ENCODE data around the gene FOXP1.

Gene FOXP1

GRCh38 chr3:71238355-71238757, 345.2 kb downstream of the FOXP1 start:
- no peak for DNase-seq (ENCODE audit: low read depth)

DNA sequence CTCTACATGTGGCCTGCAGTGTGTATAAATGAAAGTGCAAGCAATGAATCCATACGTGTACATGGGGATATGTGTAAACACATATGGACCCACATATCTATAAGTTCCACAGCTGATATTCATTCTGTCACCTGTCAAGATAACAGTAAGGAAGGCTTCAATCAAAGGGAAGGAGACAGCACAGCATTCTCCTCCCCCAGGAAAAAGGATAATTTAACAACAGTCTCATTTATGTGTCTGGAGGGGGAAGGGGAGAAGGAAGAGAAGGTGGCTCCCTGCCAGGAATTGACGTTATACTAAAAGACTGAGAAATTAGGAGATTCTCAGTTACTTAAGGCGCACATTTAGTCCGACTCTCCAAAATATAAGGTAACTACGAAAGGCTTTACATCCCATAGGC, 345.9 kb downstream of the FOXP1 start:
- DNase-seq (ENCODE audit: low read depth): no peak

- DNase-seq (ENCODE audit: low read depth): no peak
These were observed 347.7 kb downstream of the FOXP1 start for GRCh38 chr3:71235846-71236245.

DNA sequence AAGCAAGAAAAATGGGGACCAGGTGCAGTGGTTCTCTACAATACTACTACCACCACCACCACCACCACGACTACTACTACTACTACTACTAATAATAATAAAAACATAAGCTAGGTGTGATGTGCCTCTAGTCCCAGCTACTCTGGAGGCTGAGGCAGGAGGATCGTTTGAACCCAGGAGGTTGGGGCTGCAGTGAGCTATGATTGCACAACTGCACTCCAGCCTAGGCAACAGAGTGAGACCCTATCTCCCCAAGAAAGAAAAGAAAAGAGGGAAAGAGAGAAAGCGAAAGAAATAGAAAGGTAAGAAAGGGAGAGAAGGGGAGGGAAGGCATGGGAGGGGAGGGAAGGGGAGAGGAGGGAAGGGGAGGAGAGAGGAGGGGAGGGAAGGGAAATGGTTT, 350.6 kb downstream of the FOXP1 start:
- no peak for DNase-seq (ENCODE audit: low read depth)

- DNase-seq (ENCODE audit: low read depth): no peak
These were observed 351.3 kb downstream of the FOXP1 start for GRCh38 chr3:71232175-71232679.

- DNase-seq (ENCODE audit: low read depth): no peak
These were observed 351.8 kb downstream of the FOXP1 start for GRCh38 chr3:71231680-71232079.

DNA sequence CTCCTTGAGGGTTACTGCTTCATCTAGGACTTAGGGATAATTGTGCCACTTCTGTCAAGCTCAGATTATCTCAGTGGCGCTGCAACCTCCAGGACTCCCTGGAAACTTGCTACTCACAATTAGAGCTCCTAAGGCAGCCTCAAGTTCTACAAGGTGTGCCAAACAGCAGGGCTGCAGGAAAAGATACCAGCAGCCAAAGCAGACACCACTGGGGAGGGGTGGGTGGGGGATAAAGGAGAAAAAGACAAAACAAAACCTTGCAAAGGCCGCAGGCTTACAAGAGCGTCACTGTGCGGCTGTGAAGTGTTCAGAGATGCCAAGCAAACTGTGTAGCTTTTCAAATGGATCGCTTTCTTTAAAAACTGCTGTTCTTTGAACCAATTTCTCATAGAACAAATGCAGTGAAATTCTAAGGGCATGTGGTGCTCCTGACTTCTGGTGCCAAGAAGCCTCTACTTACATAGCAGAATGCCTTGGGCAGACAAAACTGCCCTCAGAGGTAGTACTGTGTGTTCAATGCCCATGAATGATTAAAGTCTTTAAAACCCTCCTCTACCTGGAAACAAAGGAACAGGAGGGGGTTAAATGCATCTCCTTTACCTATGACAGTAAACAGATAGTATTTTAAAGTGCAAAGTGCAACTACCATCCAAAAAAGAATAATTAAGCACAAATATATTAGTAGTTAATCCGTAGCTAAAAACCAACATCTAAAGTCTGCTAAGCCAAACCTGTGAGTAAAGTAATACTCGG, 353.4 kb downstream of the FOXP1 start:
- DNase-seq (ENCODE audit: low read depth): no peak

DNA sequence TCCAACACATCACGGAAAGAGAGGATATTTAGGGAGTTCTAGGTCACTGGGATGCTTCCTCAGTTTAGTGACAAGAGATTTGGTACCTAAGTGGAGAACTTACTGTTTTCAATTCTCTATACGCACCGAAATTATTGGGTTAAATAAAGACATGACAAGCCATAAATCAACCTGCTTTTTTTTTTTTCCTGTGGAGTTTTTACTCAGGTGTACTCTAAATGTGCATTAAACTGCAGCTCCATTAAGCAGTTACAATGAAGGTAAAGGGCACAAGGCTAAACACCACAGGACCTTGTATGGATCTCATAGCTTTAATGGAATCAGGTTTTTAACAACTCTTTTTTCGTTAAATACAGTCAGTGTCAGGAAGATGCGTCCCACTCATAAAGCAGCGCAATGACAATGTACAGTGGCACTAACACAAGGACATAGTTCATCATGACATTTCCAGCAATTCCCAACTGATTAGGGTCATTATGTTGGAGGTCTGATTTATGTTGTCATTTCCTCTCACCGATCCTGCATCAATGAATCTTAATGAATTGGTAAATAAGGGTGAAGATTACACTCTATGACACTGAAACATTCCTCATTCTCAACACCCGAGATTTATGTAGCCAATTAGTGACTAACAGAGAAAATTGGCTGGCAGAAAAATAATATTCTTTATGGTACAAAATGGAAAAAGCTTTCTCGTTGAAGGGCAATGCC, 355.2 kb downstream of the FOXP1 start:
- no peak for DNase-seq (ENCODE audit: low read depth)

DNA sequence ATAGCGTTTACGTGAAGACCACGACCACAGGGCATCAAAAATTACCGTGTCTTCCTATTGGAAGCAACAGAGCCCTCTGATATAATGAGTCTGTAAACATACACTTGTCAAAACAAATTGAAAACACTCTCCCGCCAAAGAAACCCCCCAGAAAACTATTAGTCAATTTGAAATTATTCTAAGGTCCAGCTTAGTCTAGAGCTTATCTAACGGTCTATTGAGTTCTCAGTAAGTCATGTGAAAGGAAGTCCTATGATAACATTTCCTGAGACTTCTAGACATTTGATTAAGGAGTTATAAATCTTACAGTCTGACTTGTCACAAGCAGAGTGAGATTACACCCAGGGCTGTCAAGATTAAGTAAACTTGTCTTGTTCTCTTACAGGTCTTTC, 356.3 kb downstream of the FOXP1 start:
- no peak for DNase-seq (ENCODE audit: low read depth)

DNA sequence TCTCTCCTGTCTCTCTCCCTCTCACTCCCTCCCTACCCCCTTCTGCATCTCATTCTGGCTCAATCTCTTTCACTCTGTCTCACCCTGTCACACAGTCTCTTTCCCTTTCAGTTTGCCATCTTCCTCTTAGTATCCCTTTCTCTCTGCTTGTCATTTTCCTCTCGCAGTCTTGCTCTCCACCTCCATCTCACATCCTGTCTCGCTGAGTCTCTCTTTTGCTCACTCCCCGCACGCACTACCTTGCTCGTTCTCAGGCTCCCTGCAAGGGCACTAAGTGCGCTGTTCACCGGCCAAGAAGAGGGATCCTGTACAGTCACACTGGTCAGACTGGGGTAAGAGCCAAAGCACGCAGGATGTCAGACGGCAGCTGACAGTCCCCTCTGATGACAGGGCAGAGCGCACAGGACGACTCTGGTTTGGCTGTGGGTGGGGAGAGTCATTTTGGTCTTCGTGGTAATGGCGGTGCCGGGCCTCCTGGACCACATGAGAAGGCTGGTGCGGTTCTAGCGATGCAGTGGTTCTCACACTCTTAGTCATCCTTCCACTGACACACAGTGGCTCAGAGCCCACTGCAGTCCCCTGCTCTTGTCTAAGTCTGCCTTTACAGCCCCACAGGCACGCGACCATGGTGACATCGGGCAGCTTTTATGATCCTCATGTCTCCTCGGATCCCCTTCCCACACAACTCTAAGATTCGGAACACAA, 356.8 kb downstream of the FOXP1 start:
- DNase-seq (ENCODE audit: low read depth): no peak

GRCh38 chr3:71225951-71226564, 357.5 kb downstream of the FOXP1 start:
- no peak for DNase-seq (ENCODE audit: low read depth)

DNA sequence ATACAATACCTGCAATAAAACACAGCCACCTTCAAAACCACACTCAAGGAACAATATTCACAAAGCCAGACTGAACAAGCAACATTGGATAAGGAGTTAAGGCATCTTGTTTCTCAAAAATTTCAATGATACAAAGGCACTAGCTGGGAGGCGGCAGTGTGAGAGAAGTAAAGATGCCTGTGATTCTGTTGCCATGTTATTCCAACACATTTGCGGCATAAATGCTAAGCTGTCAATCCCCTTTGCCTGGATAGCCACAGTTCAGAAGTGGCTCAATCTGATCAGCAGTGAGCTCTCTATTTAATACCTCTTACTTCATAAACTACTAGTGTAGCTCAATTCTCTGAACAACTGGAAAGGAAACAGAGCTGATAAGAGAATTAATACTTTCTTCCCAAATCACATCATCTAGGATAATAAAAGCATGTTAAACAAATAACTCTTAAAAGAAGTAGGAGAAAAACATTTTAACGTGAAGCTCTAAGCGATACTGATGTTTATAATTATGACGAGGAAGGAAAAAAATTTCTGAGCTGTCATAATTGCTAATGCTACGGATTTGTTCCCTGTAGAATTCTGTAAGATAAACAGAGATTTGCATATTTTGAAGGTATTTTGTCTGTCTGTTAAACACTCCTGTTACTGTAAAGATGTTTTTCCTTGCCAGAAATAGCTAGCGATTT, 358.4 kb downstream of the FOXP1 start:
- no peak for DNase-seq (ENCODE audit: low read depth)

- DNase-seq (ENCODE audit: low read depth): no peak
These were observed 363.5 kb downstream of the FOXP1 start for GRCh38 chr3:71219744-71220638.

- no peak for DNase-seq (ENCODE audit: low read depth)
These were observed 365.0 kb downstream of the FOXP1 start for GRCh38 chr3:71218508-71218907.

DNA sequence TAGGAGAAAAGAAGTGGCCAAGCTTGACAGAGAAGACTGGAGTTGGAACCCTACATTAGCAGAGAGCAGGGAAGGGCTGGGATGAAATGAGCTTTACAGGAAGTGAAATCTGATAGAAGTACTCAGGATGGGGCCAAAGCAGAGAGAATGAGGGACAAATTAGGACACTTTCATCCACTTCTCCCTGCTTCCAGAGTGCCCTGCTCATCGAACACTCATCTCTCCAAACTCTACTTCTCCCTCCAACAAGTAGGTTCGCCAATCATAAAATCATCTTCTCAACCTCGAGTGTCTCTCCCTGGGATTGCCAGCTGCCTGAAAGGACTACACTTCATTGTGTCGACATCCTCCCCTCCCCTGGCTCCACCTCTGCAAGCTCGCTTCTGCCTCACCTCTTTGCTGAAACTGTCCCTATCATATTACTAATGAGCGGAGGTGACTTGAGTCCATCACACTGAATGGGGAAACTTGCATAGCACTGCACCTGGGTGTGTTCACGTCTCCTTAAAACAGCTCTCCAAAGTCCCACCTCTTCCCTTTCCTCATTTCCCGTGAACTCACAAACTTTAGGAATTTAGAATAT, 365.8 kb downstream of the FOXP1 start:
- no peak for DNase-seq (ENCODE audit: low read depth)

DNA sequence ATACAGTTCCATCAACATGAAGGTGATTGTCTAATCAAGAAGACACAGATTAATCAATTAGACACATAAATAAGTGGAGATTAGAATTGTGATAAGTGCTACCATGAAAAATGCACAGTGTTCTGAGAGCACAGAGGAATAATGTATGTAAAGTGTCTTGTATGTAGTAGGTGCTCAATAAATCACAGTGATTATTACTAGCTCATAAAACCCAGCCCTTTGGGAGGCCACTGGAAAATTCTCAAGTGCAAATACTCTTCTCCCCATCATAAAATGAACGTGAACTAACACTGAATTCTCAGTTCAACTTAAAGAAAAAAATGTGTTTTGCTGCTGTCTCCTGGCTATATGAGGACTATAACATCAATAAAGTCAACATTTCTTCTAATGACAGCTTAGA, 368.2 kb downstream of the FOXP1 start:
- no peak for DNase-seq (ENCODE audit: low read depth)

DNA sequence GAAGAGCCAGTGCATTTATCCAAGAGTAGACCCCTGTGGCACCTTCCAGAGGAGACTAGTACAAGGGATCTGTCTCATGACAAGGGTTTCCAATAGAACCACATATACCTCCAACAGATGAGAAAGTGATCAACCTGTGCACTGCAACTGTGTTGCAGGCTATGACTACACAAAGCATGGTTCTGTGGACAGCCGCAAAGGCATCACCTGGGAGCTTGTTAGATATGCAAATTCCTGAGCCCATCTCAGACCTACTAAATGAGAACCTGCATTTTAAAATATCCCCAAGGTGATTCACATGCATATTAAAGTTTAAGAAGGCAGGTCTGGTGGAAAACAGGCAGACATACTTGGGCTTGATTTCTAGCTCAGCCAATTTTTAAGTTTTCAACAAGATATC, 368.7 kb downstream of the FOXP1 start:
- DNase-seq (ENCODE audit: low read depth): no peak

DNA sequence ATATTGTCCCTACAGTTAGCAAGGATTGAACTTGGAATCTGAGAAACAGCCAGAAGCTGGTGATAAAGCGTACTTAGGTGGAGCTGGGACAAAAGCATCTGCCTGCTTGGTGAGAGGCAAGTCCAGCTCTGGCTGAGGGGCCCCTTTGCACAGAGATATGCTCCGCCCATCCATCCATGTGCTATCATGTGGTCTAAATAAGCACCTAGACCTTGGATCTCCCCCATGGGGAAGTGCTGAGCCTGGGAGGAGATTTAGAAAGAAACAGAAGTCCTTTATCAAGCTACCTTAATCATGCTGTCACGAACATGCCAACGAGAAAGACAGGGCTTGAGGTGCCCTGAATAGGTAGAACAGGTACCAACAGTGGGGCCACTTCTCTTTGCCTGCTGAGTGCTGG, 369.5 kb downstream of the FOXP1 start:
- DNase-seq (ENCODE audit: low read depth): no peak

- DNase-seq (ENCODE audit: low read depth): no peak
These were observed 372.4 kb downstream of the FOXP1 start for GRCh38 chr3:71211083-71211482.

DNA sequence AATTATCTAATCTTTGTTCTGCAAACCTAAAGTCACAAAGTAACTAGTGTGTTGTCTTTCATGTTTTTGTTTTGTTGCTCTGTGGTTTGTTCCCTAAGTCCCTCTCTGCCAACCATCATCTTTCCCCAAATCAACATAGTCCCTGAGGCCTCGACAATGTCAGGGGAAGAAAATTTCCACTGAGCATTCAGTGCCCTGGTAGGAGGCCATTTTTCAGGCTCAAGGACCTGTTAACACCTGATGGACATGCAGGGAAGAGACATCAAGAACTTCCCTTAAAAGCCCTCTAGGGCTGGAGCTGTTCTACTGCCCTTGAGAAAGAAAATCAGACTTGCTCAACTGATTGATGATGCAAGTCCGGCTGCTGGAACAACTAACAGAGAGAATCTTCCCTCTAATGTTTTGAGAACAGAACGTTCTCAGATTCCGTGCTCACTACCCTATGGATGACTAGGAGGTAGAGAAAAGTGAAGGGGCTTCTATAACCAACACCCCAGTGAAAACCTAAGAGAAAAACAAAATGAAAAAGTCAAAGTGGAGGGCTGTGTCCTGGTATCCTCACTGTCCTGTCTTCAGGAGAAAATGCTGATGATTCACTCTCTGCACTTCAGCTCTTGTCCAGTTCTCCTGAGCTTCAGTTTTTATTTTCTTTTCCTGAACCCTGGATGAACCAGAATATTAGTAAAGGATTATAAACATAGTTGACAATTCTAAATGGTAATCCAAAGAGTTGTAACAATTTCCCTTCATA, 373.1 kb downstream of the FOXP1 start:
- no peak for DNase-seq (ENCODE audit: low read depth)
